Muscle of leg (tissue), 11 donors: ENCODE data around the gene TRAF3. TPM values are rescaled to one million over a fixed set of nuclear protein-coding genes. Genes with fewer than 3 reads are reported as not detected.
A peak's percentile ranks its signal among the peaks of the same experiment; 100 is the strongest.
"Not testable (repeated sequence)": the region's sequence is repeated elsewhere in the genome, so short reads cannot be mapped to it uniquely, and the experiment has no call there.

Experiments
- DNase-seq: peaks from one replicate; pipeline ENCODE4 v3.0.0; 2013
- H3K27ac ChIP-seq: one replicate; pipeline ENCODE4 v1.5.1; 2013; ENCODE audit warnings: mild to moderate bottlenecking, low read length, control low read depth
- H3K27me3 ChIP-seq: one replicate; pipeline ENCODE4 v1.6.1; 2013; ENCODE audit warnings: low read length; ENCODE audit not compliant: control insufficient read depth, insufficient read depth
- H3K36me3 ChIP-seq: one replicate; pipeline ENCODE4 v1.6.1; 2013; ENCODE audit warnings: low read length; ENCODE audit not compliant: control insufficient read depth, insufficient read depth
- H3K4me1 ChIP-seq: one replicate; pipeline ENCODE4 v1.6.1; 2013; ENCODE audit warnings: low read length; ENCODE audit not compliant: control insufficient read depth, insufficient read depth
- H3K4me3 ChIP-seq: one replicate; pipeline ENCODE4 v1.5.1; 2013; ENCODE audit warnings: low read length, control low read depth
- H3K9me3 ChIP-seq: replicated peaks from 2 replicates; pipeline ENCODE4 v1.6.1; 2013; ENCODE audit warnings: low read depth, low read length; ENCODE audit not compliant: control insufficient read depth
- WGBS: methylation state at CpG from one replicate; pipeline ENCODE4 v1.1.5; 2013; ENCODE audit warnings: missing lambda C conversion rate; ENCODE audit not compliant: insufficient coverage; 5-methylcytosine and 5-hydroxymethylcytosine counted together
- polyA plus RNA-seq, 8 donors: library from polyadenylated mRNA; unstranded; fragments of 120-200 nt; gene quantifications; one replicate each; pipeline versions ENCODE4 v1.2.1 to v1.2.3, GENCODE V29; 2013; ENCODE audit warnings: inconsistent platforms in 1 of 8, low replicate concordance in 1 of 8; ENCODE audit not compliant: insufficient read length in 8 of 8, insufficient read depth in 1 of 8
- total RNA-seq: library from RNA; stranded (reverse); fragments of 120-200 nt; gene quantifications from one replicate; pipeline ENCODE4 v1.2.4, GENCODE V29; 2013

Gene TRAF3
- total and polyA plus RNA-seq, 9 donors: 9.4 to 19.7 (median 13.8) TPM

DNA sequence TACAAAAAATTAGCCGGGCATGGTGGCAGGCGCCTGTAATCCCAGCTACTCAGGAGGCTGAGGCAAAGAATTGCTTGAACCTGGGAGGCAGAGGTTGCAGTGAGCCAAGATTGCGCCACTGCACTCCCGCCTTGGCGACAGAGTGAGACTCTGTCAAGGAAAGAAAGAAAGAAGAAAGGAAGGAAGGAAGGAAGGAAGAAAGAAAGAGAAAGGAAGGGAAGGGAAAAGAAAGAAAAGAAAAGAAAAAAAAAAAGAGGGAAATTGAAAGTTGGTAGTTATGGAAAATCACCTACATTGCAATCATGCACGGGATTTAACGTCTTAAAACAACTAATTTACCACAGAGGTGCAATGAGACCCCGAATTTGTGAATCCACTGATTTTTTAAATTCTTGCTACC is 11.5 kb upstream of the TRAF3 start:
- not testable (repeated sequence) for H3K27ac ChIP-seq, H3K4me3 ChIP-seq, H3K36me3 ChIP-seq, DNase-seq, H3K27me3 ChIP-seq, H3K9me3 ChIP-seq
- WGBS: 64% methylated on average over 5 of the region's 8 CpGs
- peaks cover 12% of the 10 kb centered on the region for H3K4me1 ChIP-seq

DNA sequence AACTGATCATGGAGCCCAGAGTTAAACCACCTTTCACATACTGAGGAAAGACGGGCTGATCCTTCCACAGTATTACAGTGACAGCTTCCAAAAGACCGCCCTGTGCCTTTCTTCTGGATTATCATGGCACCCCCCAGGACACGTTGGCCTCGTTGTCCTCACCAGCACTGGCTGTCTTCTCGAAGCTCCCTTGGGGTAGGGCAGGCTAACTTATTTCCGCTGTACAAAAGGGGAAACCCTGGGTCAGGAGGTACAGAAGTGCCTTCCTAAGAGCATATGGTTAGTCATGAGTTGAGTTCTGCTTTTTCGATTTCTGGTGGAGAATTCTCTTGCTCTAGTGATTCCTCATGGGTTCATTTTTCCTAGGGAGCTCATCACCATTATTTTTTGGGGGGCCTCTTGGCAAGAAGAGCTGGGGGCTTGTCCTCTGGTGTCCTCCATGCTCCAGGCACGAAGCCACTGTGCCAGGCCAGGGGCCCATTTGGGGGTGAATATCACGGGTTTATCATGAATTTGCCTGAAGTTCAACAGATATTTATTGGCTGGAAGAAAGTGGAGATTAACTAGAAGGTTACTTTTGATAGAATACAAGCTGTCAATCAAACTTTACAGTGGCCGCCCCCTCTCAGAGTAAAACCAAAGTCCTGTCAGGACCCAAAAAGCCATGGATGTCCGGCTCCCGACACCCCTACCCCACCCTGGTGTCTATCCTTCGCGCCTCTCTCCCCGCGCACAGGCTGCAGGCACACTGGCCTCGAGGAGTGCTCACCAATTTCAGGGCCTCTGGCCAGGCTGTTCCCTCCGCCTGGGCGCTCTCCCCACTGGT is 8.8 kb upstream of the TRAF3 start:
- 84% methylated on average over 12 of the region's 19 CpGs for WGBS
- H3K4me1 ChIP-seq: peaks cover 4% of the 10 kb centered on the region
- H3K27me3 ChIP-seq: no peaks in the 10 kb centered on the region
- DNase-seq: peak; percentile 73
- H3K4me3 ChIP-seq: no peak overlapping the region
- no peaks in the 10 kb centered on the region for H3K36me3 ChIP-seq
- H3K27ac ChIP-seq: no peak overlapping the region
- no peaks in the 10 kb centered on the region for H3K9me3 ChIP-seq

- Histone ChIP-seq H3K4me1 (peaks cover 4% of the 10 kb centered on the region), H3K4me3 (no peak overlapping the region), H3K9me3 (no peaks in the 10 kb centered on the region), H3K27ac (no peak overlapping the region), H3K27me3 (no peaks in the 10 kb centered on the region), H3K36me3 (no peaks in the 10 kb centered on the region)
- 78% methylated on average over 4 of the region's 4 CpGs for WGBS
- no peak for DNase-seq
Observed at GRCh38 chr14:102769049-102769327, 8.3 kb upstream of the TRAF3 start.

GRCh38 chr14:102770147-102771123 is 6.8 kb upstream of the TRAF3 start:
- no peak overlapping the region for H3K4me3 ChIP-seq
- H3K4me1 ChIP-seq: peaks cover 2% of the 10 kb centered on the region
- H3K27ac ChIP-seq: no peak overlapping the region
- DNase-seq: no peak
- no peaks in the 10 kb centered on the region for H3K36me3 ChIP-seq
- no peaks in the 10 kb centered on the region for H3K27me3 ChIP-seq
- H3K9me3 ChIP-seq: no peaks in the 10 kb centered on the region
- WGBS: 60% methylated on average over 23 of the region's 32 CpGs

GRCh38 chr14:102771144-102771543 is 6.1 kb upstream of the TRAF3 start:
- Histone ChIP-seq H3K27ac (no peak overlapping the region), H3K4me3 (no peak overlapping the region), H3K36me3 (no peaks in the 10 kb centered on the region), H3K27me3 (no peaks in the 10 kb centered on the region), H3K4me1 (peaks cover 2% of the 10 kb centered on the region), H3K9me3 (no peaks in the 10 kb centered on the region)
- no peak for DNase-seq
- WGBS: 77% methylated on average over 4 of the region's 9 CpGs

DNA sequence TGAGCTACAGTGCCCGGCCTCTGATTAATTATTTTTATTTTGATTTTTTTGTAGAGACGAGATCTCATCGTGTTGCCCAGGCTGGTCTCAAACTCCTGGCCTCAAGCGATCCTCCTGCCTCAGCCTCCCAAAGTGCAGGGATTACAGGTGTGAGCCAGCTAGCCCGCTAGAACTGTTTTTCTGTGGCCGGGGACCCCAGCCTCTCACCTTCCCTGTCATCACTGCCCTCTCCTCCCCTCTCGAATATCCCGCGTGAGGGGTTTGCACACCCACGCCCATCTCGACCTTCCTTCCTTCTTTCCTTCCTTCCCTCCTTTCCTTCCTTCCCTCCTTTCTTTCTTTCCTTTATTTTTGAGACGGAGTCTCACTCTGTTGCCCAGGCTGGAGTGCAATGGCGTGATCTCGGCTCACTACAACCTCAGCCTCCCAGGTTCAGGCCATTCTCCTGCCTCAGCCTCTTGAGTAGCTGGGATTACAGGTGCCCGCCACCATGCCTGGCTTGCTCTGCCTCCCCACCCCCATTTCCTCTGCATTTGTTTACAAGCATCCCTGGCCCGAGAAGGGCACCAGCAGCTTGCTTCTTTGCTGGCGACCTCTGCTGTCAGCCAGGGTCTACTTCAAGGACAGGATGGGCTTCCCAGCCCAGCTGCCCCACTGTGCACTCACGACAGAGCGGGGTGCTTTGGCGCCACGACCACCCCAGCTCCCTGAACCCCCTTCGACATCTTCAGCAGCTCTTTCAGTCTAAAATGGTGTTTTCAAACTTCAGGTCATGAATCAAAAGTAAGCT is 4.3 kb upstream of the TRAF3 start:
- 69% methylated on average over 18 of the region's 22 CpGs for WGBS
- Histone ChIP-seq H3K4me3 (no peak overlapping the region), H3K27ac (no peak overlapping the region), H3K4me1 (peaks cover 2% of the 10 kb centered on the region), H3K9me3 (no peaks in the 10 kb centered on the region), H3K27me3 (no peaks in the 10 kb centered on the region), H3K36me3 (no peaks in the 10 kb centered on the region)
- DNase-seq: no peak

DNA sequence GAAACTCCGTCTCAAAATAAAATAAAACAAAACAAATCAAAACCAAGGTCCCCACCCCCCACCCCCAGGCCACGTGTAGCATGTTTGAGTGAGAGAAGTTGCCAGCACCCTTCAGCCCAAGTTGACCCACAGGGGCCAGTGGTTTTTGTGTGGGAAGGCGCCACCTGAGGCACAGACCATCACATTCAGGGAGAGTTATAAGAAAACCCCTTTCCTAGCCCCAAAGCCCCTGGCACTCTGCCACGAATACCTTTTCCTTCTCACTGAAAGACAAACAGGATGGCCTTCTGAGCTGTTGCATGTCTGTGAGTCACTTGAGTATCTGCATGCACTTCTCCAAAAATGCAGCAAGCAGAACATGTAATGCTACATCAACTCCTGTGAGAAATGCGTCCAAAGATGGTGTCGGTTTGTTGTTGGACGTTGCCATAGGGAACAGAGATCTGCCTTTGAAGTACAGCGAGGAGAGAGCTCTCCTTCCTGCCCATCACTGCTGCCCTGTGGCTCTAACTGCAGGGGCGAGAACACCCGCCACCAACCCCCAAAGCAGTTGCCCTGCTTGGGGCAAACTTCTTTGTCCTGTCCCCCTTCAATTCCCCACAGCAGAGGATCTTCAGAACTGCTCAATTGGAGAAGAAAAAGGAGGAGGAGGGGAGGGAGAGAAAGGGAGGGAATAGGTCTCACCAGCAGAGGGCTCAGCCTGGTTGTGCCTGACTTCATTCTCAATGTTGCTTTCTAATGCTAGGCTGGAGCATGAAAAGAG is 2.7 kb upstream of the TRAF3 start:
- WGBS: no CpG with 5 or more reads among the region's 10 CpGs
- DNase-seq: peak; percentile 89
- Histone ChIP-seq H3K4me3 (no peak overlapping the region), H3K36me3 (no peaks in the 10 kb centered on the region), H3K27me3 (no peaks in the 10 kb centered on the region), H3K9me3 (no peaks in the 10 kb centered on the region), H3K27ac (no peak overlapping the region), H3K4me1 (peaks cover 10% of the 10 kb centered on the region)

DNA sequence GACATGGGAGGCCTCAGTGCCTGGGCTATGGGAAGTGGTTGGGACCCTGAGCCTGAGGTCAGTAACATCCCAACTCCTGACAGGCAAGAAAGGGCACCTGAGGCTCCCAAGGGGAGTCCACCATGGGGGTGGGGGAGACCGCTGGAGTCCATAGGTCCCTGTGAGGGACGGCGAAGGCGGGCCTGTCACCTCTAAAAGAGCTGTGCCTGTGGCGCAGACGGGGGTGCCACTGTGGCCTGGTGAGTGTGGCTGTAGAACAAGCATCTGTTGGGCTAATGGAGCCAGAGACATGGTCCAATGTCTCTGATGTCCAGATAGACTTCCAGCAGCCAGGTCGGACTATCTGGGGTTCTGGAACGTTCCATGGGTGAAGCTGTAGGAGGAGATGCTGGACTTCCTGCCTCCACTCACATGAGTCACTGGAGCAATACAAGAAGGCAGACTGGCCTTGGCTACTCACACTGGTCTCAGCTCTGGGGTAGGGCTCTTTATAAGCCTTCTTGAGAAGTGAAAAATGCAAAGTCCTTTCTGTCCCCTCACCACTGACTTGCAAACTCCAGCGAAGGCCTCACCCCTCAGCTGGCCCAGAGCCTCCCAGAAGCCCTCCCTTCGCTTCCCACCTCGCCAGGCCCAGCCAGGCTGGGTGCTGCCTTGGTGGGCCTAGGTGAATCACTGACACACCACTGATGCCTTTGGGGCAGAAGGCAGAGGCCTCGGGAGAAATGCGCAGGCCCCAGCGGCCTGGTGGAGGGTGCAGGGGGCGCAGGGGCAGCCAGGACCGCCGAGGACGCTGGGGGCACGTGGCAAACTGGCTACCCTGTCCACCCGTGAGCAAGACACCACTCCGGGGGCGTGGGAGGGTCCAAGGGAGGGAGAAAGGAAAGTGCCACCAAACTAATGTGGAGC is 1.1 kb upstream of the TRAF3 start:
- H3K4me3 ChIP-seq: no peak overlapping the region
- peaks cover 14% of the 10 kb centered on the region for H3K4me1 ChIP-seq
- WGBS: 86% methylated on average over 13 of the region's 22 CpGs

More for the DNA sequence above, 1.1 kb upstream of the TRAF3 start:
- peak; percentile 45 for DNase-seq
- H3K36me3 ChIP-seq: no peaks in the 10 kb centered on the region
- no peaks in the 10 kb centered on the region for H3K9me3 ChIP-seq
- no peaks in the 10 kb centered on the region for H3K27me3 ChIP-seq
- peak overlapping the region; percentile 59 for H3K27ac ChIP-seq
